H1 (cell line): ENCODE measurements around the gene ADAMTSL2. TPM values are rescaled to one million over a fixed set of nuclear protein-coding genes. Genes with fewer than 3 reads are reported as not detected.

Source experiments
- CHD7 ChIP-seq: fragments of 300-600 bp; sonication (generic); IDR thresholded peaks from 2 replicates; pipeline ENCODE4 v1.7.1; 2012; ENCODE audit warnings: low read length, moderate library complexity, mild to moderate bottlenecking, inconsistent platforms; ENCODE audit not compliant: insufficient replicate concordance
- GTF2F1 ChIP-seq: IDR thresholded peaks from 2 replicates; pipeline ENCODE4 v1.6.1; 2012; ENCODE audit warnings: low read depth, low read length, improper control_type of control experiment, borderline replicate concordance
- KDM5A ChIP-seq: fragments of 200-600 bp; IDR thresholded peaks from 2 replicates; pipeline ENCODE4 v1.7.1; 2012; ENCODE audit warnings: mild to moderate bottlenecking, low read length, inconsistent platforms, mixed read lengths
- RAD21 ChIP-seq, 2 experiments: IDR thresholded peaks in 1 of 2; conservative IDR thresholded peaks in 1 of 2; 2 replicates each; pipeline ENCODE4 v1.6.1; 2011; ENCODE audit warnings: low read depth in 2 of 2, low read length in 2 of 2, improper control_type of control experiment in 1 of 2, inconsistent platforms in 1 of 2, mild to moderate bottlenecking in 1 of 2, moderate library complexity in 1 of 2
- TCF12 ChIP-seq: IDR thresholded peaks from 2 replicates; pipeline ENCODE4 v1.6.1; 2011; ENCODE audit warnings: low read depth, mild to moderate bottlenecking, low read length
- polyA plus RNA-seq, 7 experiments: library from polyadenylated mRNA; depleted of rRNA in 3 of 7; stranded (reverse) in 5 of 7; unstranded in 2 of 7; fragments of >200 nt in 5 of 7; fragments of 200-250 nt in 2 of 7; gene quantifications; 1 replicate in 5 of 7; 2 replicates in 1 of 7; 4 replicates in 1 of 7; pipeline versions ENCODE4 v1.2.1 to v1.2.3, GENCODE V29; 2011 to 2013; ENCODE audit warnings: missing spikeins in 2 of 7, mixed read lengths in 2 of 7
- total RNA-seq: library from RNA; stranded (reverse); fragmentation: NEBNext Ultra II Directional; extraction: Animal tissue kit (Norgen Biotek cat#: 25700); gene quantifications from 2 replicates; pipeline ENCODE4 v1.2.1, GENCODE V29; 2021
- TF ChIP-seq, protein P1 (sequence below): IDR thresholded peaks from 2 replicates; pipeline ENCODE4 v1.6.1; 2011; ENCODE audit warnings: low read depth, mild to moderate bottlenecking, low read length; ENCODE audit not compliant: insufficient read depth

Gene ADAMTSL2
- total and polyA plus RNA-seq, 2 of the 8 experiments (the other 6 are each of a cell fraction or from before 2014, with no cell fraction given): 0.74 to 0.76 TPM

GRCh38 chr9:133493845-133494540, 40.5 kb upstream of the ADAMTSL2 start (continued):
- TF ChIP-seq, protein P1, sequence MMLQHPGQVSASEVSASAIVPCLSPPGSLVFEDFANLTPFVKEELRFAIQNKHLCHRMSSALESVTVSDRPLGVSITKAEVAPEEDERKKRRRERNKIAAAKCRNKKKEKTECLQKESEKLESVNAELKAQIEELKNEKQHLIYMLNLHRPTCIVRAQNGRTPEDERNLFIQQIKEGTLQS: no peak
- TF ChIP-seq GTF2F1: no peak
- TF ChIP-seq RAD21 (IDR thresholded peaks at IDR 0.05 in 1 of 2, conservative IDR thresholded peaks at IDR 0.05 in 1 of 2; ENCODE audit: low read depth in 2 of 2, low read length in 2 of 2): no peak
- no peak for TF ChIP-seq TCF12
- no peak for TF ChIP-seq KDM5A
- no peak for TF ChIP-seq CHD7
- TF ChIP-seq, all 59 proteins: peak for 0
